Fibroblast of skin of scalp (primary cell): ENCODE data around the gene PRSS8.
"Not testable (repeated sequence)": the region's sequence is repeated elsewhere in the genome, so short reads cannot be mapped to it uniquely, and the experiment has no call there.

Experiments
- DNase-seq: peaks from one replicate; pipeline ENCODE4 v3.0.0-alpha.2; 2013

PRSS8 gene

GRCh38 chr16:31144418-31144817 is 8.9 kb upstream of the PRSS8 start:
- not testable (repeated sequence) for DNase-seq

DNA sequence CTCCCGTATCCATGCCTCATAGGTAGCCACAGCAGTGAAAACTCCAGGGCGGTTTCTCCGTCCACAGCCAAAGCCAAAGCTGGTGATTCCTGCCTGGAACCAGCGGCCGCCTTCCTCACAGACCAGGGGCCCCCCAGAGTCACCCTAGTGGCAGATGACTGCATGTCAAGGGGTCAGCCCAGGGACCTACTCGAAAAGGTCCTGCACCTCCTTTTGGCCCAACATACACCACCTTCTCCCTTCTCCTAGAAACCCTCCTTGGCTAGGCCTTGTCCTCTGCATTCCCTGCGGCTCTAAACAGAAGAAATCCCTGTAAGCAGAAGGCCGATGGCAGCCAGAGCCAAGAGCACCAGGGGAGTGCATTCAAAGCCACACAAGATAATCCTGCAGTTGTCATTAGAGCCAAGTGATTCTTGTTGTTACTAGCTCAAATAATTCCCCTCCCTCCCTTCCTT is 8.2 kb upstream of the PRSS8 start:
- no peak for DNase-seq

DNA sequence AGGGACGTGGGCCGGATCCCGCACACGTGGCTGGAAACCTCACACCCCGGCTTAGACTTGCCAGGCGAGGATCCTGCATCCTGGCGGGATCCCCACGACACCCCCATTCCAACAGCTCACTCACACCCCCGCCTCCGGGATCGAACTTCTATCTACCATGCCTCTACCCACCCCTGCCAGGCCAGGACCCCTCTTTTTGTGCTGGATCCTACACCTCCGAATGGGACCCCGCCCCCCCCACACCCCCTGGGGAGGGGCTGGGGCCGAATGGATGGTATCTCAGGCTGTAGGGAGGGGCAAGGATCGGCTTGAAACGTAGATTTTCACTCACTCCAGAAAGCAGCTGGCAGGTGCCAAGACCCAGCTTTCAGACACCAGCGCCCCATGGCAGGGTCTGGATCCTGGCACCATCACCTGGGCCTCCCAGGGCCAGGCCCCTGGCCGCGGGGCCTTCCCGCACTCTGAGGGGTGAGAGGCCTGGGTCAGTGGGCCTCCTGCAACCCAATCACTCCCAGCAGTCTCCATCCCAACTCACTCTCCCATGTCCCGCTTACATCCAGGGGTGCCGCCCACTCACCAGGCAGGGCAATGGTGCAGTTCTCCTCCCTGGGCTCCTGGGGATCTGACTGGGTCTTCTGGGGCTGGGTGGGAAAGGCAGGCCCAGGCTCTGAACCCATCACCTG is 7.6 kb upstream of the PRSS8 start:
- DNase-seq = no peak

GRCh38 chr16:31142109-31143010 is 6.8 kb upstream of the PRSS8 start:
- DNase-seq = peak; percentile 99

- DNase-seq = no peak
Observed at GRCh38 chr16:31141489-31142108, 6.1 kb upstream of the PRSS8 start.

DNA sequence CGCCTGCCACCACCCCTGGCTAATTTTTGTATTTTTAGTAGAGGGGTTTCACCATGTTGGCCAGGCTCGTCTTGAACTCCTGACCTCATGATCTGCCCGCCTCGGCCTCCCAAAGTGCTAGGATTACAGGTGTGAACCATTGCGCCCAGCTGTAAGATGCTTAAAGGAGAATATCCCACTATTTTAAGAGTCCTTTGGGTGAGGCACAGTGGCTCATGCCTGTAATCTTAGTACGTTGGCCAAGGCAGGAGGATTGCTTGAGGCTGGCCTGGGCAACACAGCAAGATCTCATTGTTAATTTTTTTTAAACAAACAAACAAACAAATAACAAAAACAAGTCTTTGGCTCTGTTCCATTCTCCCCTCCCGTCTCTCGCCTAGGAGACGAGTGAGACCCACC is 5.5 kb upstream of the PRSS8 start:
- not testable (repeated sequence) for DNase-seq

- peak; percentile 49 for DNase-seq
Observed at GRCh38 chr16:31138621-31139578, 3.4 kb upstream of the PRSS8 start.

GRCh38 chr16:31136822-31137499 is 1.4 kb upstream of the PRSS8 start:
- not testable (repeated sequence) for DNase-seq

DNA sequence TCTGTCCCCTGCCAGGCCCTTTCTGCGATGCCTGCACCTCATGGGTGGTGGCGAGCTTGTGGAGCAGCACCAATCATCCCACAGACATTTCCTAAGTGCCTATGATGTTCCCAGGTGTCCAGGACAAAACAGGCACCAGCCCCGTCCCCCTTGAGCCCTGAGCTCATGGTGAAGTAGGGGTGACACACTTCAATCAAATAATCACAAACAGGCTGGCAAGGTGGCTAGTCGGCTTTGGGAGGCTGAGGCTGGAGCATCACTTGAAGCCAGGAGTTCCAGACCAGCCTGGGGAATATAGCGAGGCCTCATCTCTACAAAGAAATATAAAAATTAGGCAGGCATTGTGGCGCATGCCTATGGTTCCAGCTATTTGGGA is 748 bp upstream of the PRSS8 start:
- DNase-seq = no peak

DNA sequence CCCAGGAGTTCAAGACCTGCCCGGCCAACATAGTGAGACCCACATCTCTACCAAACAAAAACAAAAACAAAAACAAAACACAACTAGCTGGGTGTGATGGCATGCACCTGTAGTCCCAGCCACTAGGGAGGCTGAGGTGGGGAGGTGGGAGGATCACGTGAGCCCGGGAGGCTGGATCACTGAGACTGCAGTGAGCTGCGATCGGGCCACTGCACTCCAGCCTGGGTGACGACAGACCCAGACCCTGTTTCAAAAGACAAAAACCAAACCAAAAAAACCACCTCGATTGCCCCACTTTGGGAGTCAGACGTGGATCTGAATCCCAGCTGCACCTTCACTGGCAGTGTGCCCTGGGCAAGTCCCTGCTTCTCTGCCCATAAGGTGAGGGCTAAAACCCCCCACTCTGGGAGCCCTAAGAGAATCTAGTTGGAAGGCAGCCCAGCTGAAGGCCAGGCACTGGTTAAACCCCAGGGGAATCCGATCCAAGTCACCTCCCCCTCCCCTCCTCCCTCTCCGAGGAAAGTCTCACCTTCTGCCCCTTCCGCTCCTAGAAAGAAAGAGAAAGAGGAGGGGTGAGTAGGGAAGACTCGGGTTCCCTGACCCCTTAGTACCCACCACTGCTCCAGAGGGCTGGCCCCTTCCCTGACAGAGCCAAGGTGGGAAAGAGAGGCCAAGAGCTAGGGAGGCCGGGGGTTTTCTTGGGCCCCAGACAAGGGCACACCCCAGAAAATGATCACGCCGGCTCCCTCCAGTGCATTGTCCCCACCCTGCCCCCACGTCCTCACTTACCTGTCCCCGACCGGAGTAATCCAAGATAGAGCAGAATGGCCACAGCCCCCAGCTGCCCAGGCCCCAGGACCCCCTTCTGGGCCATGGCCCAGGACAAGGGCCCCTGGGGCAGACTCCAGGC is 647 bp downstream of the PRSS8 start:
- DNase-seq = no peak

GRCh38 chr16:31134091-31134571 is 1.4 kb downstream of the PRSS8 start:
- no peak for DNase-seq

DNA sequence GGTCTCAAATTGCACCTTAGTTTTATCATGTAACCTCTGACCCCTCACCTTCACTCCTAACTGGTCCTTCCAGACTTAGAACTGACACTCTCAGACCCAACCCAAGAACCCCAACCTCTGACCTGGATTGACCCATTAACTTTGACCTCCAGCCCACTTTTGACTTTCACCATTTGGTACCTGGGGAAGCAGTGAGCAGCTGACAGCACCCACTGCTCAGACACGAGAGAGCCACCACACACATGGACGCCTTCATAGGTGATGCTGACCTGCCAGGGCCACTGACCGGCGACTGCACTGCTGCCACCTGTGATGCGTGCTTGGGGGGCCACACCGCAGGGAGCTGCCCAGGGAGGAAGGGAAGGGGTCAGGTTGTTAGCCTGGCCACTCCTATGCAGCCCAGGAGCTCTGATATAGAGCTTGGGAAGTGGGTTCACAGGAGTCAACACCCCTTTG is 2.5 kb downstream of the PRSS8 start:
- DNase-seq = no peak

- no peak for DNase-seq
Observed at GRCh38 chr16:31132303-31132979, 3.1 kb downstream of the PRSS8 start.

GRCh38 chr16:31131841-31132271 is 3.7 kb downstream of the PRSS8 start:
- DNase-seq = no peak

GRCh38 chr16:31131416-31131815 is 4.1 kb downstream of the PRSS8 start:
- no peak for DNase-seq

- DNase-seq = no peak
Observed at GRCh38 chr16:31130899-31131298, 4.6 kb downstream of the PRSS8 start.

- no peak for DNase-seq
Observed at GRCh38 chr16:31130336-31130891, 5.1 kb downstream of the PRSS8 start.

- DNase-seq = no peak
Observed at GRCh38 chr16:31129568-31130335, 5.8 kb downstream of the PRSS8 start.
